Measurements from ENCODE around the gene TEPSIN.

The TEPSIN gene

GRCh38 chr17:81197409-81197795 is 41.5 kb downstream of the TEPSIN start:
- no peak for DNase-seq (ENCODE audit: low read depth in 2 of 2)

- no peak for DNase-seq (ENCODE audit: low read depth in 2 of 2)
Measured at GRCh38 chr17:81196505-81197408, 42.1 kb downstream of the TEPSIN start.

GRCh38 chr17:81195941-81196495 is 42.8 kb downstream of the TEPSIN start:
- no peak for DNase-seq (ENCODE audit: low read depth in 2 of 2)

- no peak for DNase-seq (ENCODE audit: low read depth in 2 of 2)
Measured at GRCh38 chr17:81194941-81195901, 43.6 kb downstream of the TEPSIN start.

DNA sequence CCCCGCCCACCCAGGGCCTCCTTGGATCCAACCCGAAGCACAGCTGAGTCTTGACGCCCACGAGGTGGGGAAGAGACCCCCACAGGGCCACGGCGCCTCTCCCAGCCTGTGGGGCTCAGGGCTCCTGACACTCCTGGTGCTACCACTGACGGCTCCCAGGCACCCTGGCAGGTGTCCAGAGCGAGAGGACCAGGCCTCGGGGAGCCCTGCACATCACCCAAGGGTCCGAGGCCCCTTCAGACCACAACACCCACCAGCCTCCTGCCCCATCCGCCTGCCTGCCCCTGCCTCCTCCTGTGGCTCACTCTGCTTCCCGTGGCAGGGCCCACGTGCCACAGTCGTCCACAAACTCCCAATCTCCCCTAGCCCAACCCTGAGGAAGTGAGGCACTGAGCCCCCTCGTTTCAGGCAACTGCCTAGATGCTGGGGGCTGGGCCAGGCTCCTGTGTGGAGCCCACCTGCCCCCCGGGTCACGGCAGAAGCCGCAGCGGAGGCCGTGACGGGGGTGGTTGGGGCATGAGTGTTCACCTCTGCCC is 44.6 kb downstream of the TEPSIN start:
- DNase-seq (ENCODE audit: low read depth in 2 of 2), result no peak

DNA sequence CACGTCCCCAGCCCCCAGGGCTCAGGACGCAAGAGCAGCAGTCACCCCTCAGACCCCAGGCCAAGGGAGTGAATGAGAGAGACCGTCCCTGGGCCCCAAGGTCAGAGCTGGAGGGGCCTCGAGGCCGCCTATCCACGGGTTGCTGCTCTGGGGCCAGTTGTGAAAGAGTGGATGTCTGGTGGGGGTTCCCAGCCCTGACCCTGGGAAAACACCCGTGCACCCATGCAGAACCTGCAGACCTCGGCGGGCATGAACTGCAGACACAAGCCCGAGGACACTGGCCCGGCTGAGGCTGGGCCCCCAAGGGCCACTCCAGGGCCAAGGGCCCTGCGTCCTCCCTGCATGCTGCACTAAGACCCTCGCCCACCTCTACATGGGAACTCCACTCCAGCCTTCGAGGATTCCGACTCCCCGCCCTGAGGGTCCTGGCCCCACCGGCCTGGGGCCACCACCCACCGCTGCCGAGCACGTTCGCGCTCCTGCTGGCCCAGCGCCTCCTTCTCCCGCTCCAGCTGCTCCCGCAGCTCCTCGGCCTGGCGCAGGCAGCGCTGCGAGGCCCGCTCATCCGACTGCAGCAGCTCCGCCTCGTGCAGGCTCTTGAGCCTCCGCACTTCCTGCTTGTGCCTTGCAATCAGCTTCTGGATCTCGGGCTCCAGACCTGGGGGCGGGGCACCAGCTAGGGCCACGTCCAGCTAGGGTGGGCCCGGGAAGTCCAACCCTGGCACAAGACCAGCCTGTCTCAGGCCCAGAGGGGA is 45.2 kb downstream of the TEPSIN start:
- DNase-seq (ENCODE audit: low read depth in 2 of 2), result no peak

- no peak for DNase-seq (ENCODE audit: low read depth in 2 of 2)
Measured at GRCh38 chr17:81193051-81193410, 45.8 kb downstream of the TEPSIN start.

- no peak for DNase-seq (ENCODE audit: low read depth in 2 of 2)
Measured at GRCh38 chr17:81192386-81193050, 46.3 kb downstream of the TEPSIN start.

- no peak for DNase-seq (ENCODE audit: low read depth in 2 of 2)
Measured at GRCh38 chr17:81191646-81192045, 47.2 kb downstream of the TEPSIN start.

DNA sequence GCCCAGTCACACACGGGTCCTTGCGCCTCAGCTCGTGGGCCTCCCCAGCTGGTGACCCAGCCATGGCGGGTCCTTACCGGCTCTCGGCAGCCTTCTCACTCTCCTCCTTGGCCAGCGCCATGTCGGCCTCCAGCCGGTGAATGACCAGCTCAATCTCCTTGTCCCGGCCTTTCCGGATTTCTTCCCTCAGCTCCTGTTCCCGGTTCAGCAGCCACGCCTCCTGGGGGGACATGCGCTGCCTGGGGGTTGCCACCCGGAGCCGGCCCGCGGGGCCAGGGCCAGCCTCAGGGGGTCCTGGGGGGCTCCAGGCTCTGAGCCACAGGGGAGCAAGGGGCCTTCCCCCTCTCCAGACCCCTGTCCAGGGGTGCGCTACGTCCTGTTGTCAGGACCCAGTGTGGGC is 47.7 kb downstream of the TEPSIN start:
- DNase-seq (ENCODE audit: low read depth in 2 of 2), result no peak

GRCh38 chr17:81190591-81190990 is 48.3 kb downstream of the TEPSIN start:
- DNase-seq (ENCODE audit: low read depth in 2 of 2), result no peak

DNA sequence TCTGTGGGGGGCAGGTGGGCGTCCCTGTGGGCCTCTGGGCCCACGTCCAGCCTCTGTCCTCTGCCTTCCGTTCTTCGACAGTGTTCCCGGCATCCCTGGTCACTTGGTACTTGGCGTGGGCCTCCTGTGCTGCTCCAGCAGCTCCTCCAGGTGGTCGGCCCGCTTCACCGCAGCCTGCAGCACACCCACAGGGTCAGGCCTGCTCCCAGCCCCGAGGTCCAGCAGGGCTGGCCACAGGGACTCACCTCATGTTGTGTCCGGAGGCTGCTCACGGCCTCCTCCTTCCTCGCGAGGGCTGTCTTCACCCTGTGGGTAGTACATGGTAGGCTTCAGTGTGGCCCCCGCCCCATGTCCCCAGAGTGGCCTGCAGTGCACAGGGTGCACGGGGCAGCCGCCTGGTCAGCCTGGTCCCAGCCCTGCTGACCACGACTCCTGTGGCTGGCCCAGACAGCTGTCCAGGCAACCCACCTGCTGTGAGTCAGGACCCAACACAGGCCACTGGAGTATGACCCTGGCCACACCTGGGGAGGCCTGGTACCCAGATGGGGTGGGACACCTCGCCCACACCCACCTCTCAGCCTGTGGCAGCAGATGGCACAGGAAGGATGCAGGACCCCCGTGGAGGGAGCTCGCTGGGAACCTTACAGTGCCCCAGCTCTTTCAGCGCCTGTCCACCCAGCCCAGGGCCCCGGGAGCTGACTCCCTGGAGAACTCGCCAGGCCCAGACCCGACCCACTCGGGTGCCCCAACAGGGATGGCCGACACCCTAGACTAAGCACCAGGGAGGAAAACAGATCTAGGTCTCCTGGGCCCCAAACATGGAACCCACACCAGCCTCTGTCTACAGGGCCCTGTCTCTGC is 49.0 kb downstream of the TEPSIN start:
- no peak for DNase-seq (ENCODE audit: low read depth in 2 of 2)

DNA sequence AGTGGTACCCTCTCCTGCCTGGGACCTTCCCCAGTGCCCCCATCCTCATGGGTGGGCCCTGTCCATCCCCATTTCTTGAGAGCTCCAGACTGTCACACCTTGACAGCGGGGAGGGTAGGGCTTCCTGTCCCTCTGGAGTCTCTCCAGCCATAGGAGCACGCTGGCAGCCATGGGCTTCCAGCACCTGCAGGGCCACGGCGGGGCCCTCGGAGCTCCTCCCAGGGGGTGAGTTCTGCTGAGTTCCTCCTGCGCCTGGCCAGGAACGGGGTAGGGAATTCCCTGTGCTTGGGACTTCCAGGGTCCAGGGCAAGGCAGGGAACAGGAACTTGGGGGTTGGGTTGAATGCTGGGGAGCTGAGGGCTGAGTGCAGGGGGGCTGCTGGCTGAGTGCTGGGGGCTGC is 49.8 kb downstream of the TEPSIN start:
- DNase-seq (ENCODE audit: low read depth in 2 of 2), result no peak

DNA sequence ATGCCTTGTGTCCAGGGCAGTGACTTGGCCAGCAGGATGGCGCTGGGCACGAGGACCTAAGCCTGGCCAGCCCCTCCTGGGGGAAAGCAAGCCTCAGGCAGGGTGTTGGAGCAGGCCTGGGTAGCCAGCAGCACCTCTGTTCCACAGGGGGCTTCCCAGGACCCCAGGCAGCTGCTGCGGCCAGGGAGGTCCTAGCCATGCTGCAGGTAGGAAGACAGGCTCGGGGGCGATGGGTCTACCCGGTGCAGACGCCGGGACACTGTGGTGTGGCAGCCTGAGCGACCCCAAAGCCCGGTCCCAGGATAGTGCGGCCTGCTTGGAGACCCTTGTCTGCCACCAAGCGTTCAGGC is 50.4 kb downstream of the TEPSIN start:
- DNase-seq (ENCODE audit: low read depth in 2 of 2), result no peak

DNA sequence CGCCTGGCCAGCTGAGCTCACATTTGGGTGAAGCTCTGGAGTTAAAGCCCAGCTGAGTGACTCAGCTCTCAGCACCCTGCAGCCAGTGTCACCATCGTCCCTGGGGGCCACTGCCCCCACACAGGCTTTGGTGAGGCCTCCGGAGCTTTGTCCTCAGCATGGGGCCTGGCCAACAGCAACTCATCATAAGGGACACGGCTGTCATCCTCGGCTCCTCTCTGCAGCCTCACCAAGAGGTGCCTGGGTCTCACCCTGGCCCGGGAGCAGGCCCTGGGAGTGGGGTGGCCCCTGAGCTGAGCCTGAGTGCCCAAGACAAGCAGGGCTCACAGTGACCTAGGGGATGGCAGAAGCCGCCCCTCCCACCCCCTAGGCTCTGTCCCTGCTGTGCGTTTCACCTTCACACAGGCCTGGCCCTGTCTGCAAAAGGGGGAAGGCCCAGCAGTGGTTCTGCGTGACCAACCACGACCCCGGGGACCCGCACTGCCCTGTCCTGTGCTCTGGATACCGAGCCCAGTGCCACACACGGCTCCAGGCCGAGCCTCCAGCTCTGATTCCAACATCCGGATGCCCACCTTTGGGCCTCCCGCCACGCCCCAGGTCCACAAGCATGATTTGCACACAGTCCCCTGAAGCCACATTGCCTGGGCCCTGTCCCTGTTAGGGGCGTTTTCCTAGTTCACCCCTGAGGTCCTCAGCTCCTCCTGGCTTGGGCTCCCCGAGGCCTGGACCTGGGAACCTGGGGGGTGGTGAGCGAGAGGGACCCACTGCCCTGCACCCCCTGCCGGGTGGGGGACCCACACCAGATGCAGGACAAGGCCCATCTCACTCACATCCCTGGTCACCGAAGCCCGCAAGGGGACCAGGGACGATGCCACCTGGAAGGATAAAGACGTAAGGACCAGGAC is 51.0 kb downstream of the TEPSIN start:
- DNase-seq (ENCODE audit: low read depth in 2 of 2), result no peak

DNA sequence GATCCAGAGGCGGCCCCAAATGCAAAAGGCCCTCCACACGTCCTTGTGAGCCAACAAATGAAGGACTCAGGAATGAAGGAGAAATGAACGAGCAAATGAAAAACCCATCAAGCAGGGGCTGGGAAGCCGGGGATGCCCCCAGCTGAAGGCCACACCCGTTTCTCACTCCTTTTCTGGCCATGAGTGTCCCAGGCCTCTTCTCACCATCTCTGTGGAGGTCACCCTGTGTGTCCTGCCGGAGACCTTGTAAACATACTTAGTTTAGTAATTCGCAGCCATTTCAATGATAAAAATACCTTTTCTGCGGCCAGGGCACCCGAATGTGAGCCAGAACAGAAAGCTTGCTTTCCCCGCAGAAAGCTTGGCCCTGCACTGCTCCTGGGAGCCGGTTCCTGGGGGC is 51.7 kb downstream of the TEPSIN start:
- no peak for DNase-seq (ENCODE audit: low read depth in 2 of 2)

DNA sequence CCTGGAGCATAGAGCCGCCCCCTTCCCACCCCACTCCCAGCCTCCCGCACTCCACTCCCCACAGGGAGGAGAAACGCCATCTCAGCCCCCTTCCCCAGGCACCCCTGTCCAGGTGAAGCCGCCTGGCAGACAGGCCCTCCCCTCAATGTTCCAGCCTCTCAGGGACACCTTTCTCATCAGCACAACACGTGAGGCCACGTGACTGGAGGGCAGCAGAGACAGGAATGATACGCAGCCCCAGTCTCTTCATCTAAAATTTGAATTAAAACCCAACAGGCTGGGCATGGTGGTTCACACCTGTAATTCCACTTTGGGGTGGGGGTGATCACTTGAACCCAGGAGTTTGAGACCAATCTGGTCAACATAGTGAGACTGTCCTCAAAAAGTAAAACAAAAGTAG is 52.7 kb downstream of the TEPSIN start:
- DNase-seq (ENCODE audit: low read depth in 2 of 2), result no peak

DNA sequence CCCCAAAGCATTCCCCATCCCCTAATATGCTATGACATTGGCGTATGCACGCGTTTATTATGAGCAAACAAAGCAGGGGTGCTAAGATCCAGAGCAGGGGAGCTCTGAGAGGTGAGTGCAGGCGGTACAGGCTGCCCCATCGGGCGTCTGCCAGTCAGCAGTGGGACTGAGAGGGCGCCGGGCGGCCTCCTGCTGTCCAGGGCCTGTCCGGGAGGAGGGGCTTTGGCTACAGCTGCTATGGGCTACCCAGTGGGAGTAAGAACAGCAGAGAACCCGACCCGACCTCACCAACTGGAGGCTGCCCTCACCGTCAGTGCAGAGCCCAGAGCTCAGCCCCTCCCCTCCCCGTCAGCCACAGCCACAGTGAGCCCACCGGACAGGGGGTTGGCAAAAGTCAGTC is 54.3 kb downstream of the TEPSIN start:
- DNase-seq (ENCODE audit: low read depth in 2 of 2), result no peak

DNA sequence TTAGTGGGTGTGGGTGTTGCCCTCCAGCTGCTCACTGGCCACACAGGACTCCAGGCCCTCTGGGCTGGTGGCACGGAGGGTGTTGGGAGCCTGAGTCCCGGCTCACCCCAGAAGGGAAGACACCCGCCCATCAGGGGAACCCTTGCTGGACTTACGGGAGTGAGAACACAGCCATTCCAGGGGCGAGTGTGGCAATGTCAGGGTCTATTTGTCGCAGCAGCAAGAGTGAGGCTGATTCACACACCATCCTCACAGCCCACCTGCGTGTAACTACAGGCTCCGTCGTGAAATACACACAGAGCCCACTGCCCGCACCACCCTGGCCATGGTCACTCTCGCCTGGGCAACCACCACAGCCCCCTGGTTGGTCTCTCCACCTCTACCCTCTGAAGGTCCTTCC is 55.0 kb downstream of the TEPSIN start:
- no peak for DNase-seq (ENCODE audit: low read depth in 2 of 2)
